HFFc6 (cell line): ENCODE measurements around the gene SLC23A2. TPM values are rescaled to one million over a fixed set of nuclear protein-coding genes. Genes with fewer than 3 reads are reported as not detected.
A peak's percentile ranks its signal among the peaks of the same experiment; 100 is the strongest.
"Not testable (repeated sequence)": the region's sequence is repeated elsewhere in the genome, so short reads cannot be mapped to it uniquely, and the experiment has no call there.

Experiments used
- DNase-seq: peaks from one replicate; pipeline ENCODE4 v3.0.0-alpha.2; 2018
- H3K27ac Mint-ChIP-seq: 2 replicates; pipeline ENCODE4 v1.8.0; 2020; ENCODE audit warnings: mild to moderate bottlenecking, mixed read lengths
- H3K27me3 Mint-ChIP-seq: 2 replicates; pipeline ENCODE4 v1.8.0; 2021; ENCODE audit warnings: mild to moderate bottlenecking, moderate library complexity, mixed read lengths; ENCODE audit not compliant: insufficient read depth
- H3K36me3 Mint-ChIP-seq: 2 replicates; pipeline ENCODE4 v1.8.0; 2021; ENCODE audit warnings: low read depth, mixed read lengths
- H3K4me1 Mint-ChIP-seq: 2 replicates; pipeline ENCODE4 v1.8.0; 2020; ENCODE audit warnings: low read depth, mixed read lengths
- H3K4me3 Mint-ChIP-seq: 2 replicates; pipeline ENCODE4 v1.8.0; 2020; ENCODE audit warnings: mild to moderate bottlenecking, moderate library complexity, mixed read lengths
- H3K9me3 Mint-ChIP-seq: 2 replicates; pipeline ENCODE4 v1.8.0; 2020; ENCODE audit warnings: mild to moderate bottlenecking, mixed read lengths
- total RNA-seq, 6 experiments: library from RNA; stranded (reverse); fragmentation: NEBNext Ultra II Directional; extraction: Animal tissue kit (Norgen Biotek cat#: 25700); gene quantifications; 2 replicates in 1 of 6; 3 replicates in 5 of 6; pipeline ENCODE4 v1.2.3, GENCODE V29; 2021
- TF ChIP-seq, protein P1 (sequence below): fragments of 200-600 bp; sonication (generic); IDR thresholded peaks from 2 replicates; pipeline ENCODE4 v1.5.0; 2021; ENCODE audit warnings: antibody characterized with exemption, mild to moderate bottlenecking

Gene SLC23A2
- total RNA-seq, 6 experiments from 2014 or later: 12.5 to 17.2 (median 15.7) TPM

DNA sequence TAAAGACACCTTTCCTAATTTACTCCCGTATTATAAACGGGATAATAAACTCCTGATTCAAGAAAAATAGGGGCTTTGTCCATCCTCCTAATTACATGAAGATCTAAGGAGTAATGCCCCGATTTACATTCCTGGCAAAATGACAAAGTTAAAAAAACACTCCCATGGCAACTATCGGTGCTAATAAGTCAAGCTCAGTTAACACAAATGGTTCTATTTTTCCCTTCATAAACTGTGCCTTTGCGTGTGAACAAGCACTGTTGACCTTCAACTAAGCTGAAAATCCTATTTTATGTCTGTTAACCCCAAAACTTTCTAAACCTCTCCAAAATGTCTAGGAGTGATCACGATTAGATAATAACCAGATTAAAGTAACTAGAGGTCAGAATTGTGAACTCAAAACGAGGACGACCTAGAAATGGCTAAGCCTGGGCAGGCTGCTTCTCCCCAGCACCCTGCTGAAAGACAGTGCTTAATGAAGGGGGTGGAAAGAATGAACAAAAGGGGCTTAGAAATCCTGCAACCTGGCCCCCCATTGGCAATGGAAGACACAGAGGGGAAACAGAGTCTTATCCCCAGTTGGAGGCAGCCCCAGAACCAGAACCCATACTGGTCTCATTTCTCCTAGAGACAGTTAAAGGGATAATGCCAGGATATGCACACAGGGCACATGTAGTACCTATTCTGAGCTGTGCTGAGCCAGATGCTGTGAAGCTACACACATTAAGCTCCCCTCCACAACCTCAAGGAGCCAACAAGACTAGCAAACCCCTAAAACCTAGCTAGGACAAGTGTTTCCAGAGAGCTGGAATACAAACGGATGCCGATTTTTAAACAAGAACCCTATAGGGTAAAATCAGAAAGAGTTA lies 23.0 kb downstream of the SLC23A2 start:
- H3K27ac Mint-ChIP-seq: no peak overlapping the region
- no peak for DNase-seq
- H3K9me3 Mint-ChIP-seq: no peaks in the 10 kb centered on the region
- TF ChIP-seq, protein P1, sequence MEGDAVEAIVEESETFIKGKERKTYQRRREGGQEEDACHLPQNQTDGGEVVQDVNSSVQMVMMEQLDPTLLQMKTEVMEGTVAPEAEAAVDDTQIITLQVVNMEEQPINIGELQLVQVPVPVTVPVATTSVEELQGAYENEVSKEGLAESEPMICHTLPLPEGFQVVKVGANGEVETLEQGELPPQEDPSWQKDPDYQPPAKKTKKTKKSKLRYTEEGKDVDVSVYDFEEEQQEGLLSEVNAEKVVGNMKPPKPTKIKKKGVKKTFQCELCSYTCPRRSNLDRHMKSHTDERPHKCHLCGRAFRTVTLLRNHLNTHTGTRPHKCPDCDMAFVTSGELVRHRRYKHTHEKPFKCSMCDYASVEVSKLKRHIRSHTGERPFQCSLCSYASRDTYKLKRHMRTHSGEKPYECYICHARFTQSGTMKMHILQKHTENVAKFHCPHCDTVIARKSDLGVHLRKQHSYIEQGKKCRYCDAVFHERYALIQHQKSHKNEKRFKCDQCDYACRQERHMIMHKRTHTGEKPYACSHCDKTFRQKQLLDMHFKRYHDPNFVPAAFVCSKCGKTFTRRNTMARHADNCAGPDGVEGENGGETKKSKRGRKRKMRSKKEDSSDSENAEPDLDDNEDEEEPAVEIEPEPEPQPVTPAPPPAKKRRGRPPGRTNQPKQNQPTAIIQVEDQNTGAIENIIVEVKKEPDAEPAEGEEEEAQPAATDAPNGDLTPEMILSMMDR: no peak
- H3K27me3 Mint-ChIP-seq: no peaks in the 10 kb centered on the region; the same call in 1 of the 2 replicates
- peaks cover 9% of the 10 kb centered on the region for H3K4me1 Mint-ChIP-seq
- 0 out of 2 replicates have a peak, but pooled peaks cover 5% of the 10 kb centered on the region for H3K36me3 Mint-ChIP-seq
- no peak overlapping the region for H3K4me3 Mint-ChIP-seq

DNA sequence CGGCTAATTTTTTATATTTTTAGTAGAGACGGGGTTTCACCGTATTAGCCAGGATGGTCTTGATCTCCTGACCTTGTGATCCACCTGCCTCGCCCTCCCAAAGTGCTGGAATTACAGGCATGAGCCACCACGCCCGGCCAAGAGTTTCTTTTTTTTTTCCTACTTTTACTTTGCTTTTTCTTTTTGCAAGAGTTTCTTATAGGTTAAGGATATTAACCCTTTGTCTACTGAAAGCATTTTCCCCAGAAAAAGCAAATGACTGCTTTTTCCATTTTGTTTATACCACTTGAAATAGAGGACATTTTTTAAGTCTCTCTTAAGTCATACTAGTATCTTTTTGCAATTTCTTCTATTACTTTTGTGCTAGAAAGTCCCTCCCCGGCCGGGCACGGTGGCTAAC lies 25.3 kb downstream of the SLC23A2 start:
- H3K9me3 Mint-ChIP-seq, H3K27me3 Mint-ChIP-seq, H3K36me3 Mint-ChIP-seq, DNase-seq, H3K4me3 Mint-ChIP-seq, H3K27ac Mint-ChIP-seq: not testable (repeated sequence)
- H3K4me1 Mint-ChIP-seq: peaks cover 17% of the 10 kb centered on the region

DNA sequence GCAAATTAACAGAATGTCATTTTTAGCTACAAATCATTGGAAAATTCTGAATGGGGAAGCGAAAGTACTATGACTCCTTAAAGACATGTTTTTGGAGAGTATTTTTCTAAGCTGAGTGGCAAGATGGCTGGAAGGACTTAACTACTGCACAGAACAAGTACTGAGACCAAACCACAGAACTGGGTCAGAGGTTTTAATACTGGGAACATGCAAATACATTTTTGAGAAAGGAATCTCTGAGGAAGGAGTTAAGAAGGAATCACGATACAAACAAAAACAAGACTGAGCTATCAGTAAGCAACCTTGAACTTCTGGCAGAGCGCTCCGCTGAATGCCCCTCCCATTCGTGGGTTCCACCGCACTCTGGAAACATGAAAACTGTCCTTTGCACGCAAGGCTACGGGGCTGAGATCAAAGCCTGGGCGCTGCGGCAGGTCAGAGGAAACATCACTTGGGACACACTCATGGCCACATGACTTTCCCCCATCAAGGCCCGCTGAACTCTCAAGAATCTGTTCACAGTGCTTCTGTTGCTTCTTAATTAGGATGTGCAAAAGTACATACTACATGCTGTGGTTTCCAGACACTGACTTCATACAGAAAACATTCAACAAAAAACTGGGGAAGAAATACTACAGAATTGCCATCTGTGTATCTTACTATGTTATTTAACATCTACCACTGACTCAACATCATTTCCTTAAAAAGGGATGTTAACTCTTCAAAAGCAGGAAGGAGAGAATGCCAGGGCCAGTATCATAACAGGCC lies 27.8 kb downstream of the SLC23A2 start:
- Mint-ChIP-seq H3K27me3 (no peaks in the 10 kb centered on the region; the same call in 1 of the 2 replicates), H3K4me3 (peak overlapping the region; percentile 90), H3K9me3 (no peaks in the 10 kb centered on the region), H3K36me3 (no peaks in the 10 kb centered on the region), H3K4me1 (peaks cover 17% of the 10 kb centered on the region), H3K27ac (peak overlapping the region; percentile 95)
- peak; percentile 83 for DNase-seq
- TF ChIP-seq, protein P1: no peak

DNA sequence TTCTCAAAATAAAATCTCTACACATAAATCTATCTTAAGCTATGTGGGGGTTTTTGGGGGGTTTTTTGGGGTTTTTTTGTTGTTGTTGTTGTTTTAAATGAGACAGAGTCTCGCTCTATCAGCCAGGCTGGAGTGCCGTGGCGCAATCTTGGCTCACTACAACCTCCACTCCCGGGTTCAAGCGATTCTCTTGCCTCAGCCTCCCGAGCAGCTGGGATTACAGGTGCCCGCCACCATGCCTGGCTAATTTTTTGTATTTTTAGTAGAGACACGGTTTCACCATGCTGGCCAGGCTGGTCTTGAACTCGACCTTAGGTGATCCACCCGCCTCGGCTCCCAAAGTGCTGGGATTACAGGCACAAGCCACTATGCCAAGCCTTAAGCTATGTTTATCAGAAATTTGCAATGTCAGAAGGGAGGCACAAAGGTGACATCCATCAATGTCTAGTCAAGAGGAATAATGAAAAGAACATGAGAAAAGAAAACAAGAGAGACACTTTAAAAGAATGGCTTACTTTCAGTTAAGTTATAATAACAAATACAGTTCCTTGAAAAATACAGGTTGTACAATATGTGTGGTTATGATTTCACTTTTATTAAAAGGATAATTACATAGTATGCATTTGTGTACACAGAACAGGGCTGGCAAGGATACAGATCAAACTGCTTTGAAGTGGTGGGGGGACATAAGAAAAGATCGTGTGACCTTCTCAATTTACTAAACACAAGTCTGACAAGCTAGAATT lies 28.6 kb downstream of the SLC23A2 start:
- Mint-ChIP-seq H3K27me3 (no peaks in the 10 kb centered on the region; the same call in none of the 2 replicates), H3K9me3 (no peaks in the 10 kb centered on the region), H3K4me3 (peak overlapping the region; percentile 90), H3K4me1 (peaks cover 17% of the 10 kb centered on the region), H3K27ac (peak overlapping the region; percentile 95), H3K36me3 (peaks cover 7% of the 10 kb centered on the region)
- TF ChIP-seq, protein P1: no peak
- no peak for DNase-seq

DNA sequence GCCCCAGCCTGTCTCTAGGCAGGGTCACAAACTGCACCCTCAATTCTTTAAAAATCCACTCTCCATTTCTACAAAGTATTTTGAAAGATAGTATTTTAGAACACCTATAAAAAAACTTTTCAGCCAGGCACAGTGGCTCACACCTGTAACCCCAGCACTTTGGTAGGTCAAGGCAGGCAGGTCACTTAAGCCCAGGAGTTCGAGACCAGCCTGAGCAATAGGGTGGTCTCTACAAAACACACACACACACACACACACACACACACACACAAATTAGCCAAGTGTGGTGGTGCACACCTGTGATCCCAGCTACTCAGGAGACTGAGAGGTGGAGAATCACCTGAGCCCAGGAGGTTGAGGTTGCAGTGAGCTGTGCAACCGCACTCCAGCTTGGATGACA lies 30.2 kb downstream of the SLC23A2 start:
- Mint-ChIP-seq H3K27ac (no peak overlapping the region), H3K36me3 (peaks cover 10% of the 10 kb centered on the region), H3K9me3 (no peaks in the 10 kb centered on the region), H3K4me1 (peaks cover 17% of the 10 kb centered on the region), H3K4me3 (no peak overlapping the region), H3K27me3 (no peaks in the 10 kb centered on the region; the same call in none of the 2 replicates)
- DNase-seq: no peak
- TF ChIP-seq, protein P1: no peak
